Panc1 (cell line): ENCODE measurements around the gene ADAMTS2. TPM values are rescaled to one million over a fixed set of nuclear protein-coding genes. Genes with fewer than 3 reads are reported as not detected.

Experiments used
- ATAC-seq: fragments of 200-7000 bp; cut with Tn5 transposase; 2 replicates; pipeline ENCODE4 v1.9.1; 2020; ENCODE audit warnings: mild to moderate bottlenecking, moderate library complexity
- BruUV-seq: library from RNA; stranded (reverse); fragments of 400-500 nt; replicated peaks from 2 replicates; lab custom pipeline; 2021; lab: Mats Ljungman, UMichigan
- CTCF ChIA-PET: fragments of 300-600 bp; sonication (Branson Sonifier 250); formaldehyde crosslinking; loops from one replicate; lab custom pipeline; 2022; ENCODE audit warnings: antibody characterized with exemption; lab: Charles Lee
- POLR2A ChIA-PET: fragments of 300-600 bp; sonication (Branson Sonifier 250); formaldehyde crosslinking; loops from one replicate; lab custom pipeline; 2022; ENCODE audit warnings: antibody characterized with exemption; lab: Charles Lee
- DNase-seq: peaks from one replicate; pipeline ENCODE4 v3.0.0-alpha.2; 2010; ENCODE audit warnings: low read depth, low spot score
- H3K27ac ChIP-seq: 2 replicates; pipeline ENCODE4 v1.5.1; 2011; ENCODE audit warnings: mild to moderate bottlenecking, low read length, inconsistent platforms
- H3K27me3 ChIP-seq: fragments of 200-500 bp; sonication (Bioruptor generic); 2 replicates; pipeline ENCODE4 v1.6.0; 2014; ENCODE audit warnings: low read length, inconsistent platforms; ENCODE audit not compliant: control insufficient read depth, insufficient read depth
- H3K36me3 ChIP-seq: fragments of 200-500 bp; sonication (Bioruptor generic); 2 replicates; pipeline ENCODE4 v1.5.1; 2014; ENCODE audit warnings: inconsistent platforms, mild to moderate bottlenecking, low read length, moderate library complexity; ENCODE audit not compliant: control insufficient read depth, insufficient read depth
- H3K4me1 ChIP-seq: 2 replicates; pipeline ENCODE4 v1.5.1; 2011; ENCODE audit warnings: inconsistent platforms, mild to moderate bottlenecking, low read length, moderate library complexity; ENCODE audit not compliant: control insufficient read depth, insufficient read depth
- H3K4me3 ChIP-seq, 2 experiments: 2 replicates each; pipeline ENCODE4 v1.5.1; 2011 to 2012; ENCODE audit warnings: low read depth in 2 of 2, low read length in 2 of 2, mild to moderate bottlenecking in 2 of 2, inconsistent platforms in 1 of 2, moderate library complexity in 1 of 2
- H3K9me3 ChIP-seq: fragments of 200-500 bp; sonication (Bioruptor generic); 2 replicates; pipeline ENCODE4 v1.5.1; 2014; ENCODE audit warnings: low read depth, mild to moderate bottlenecking, inconsistent platforms, low read length, moderate library complexity; ENCODE audit not compliant: control insufficient read depth, insufficient read depth
- POLR2AphosphoS5 ChIP-seq: IDR thresholded peaks from 2 replicates; pipeline ENCODE4 v1.6.1; 2012; ENCODE audit warnings: mild to moderate bottlenecking, low read depth, low read length, moderate library complexity
- SIN3A ChIP-seq: IDR thresholded peaks from 2 replicates; pipeline ENCODE4 v1.6.1; 2012; ENCODE audit warnings: low read depth, mild to moderate bottlenecking, low read length, moderate library complexity, borderline replicate concordance; ENCODE audit not compliant: insufficient read depth
- TCF7L2 ChIP-seq: IDR thresholded peaks from 2 replicates; pipeline ENCODE4 v1.6.1; 2011; ENCODE audit warnings: mild to moderate bottlenecking, low read depth, low read length, inconsistent platforms
- in situ Hi-C: cut with HindIII; loops from 2 replicates; pipeline ENCODE4 v1.10.0; 2016; ENCODE audit warnings: low sequenced_read_pairs, low pct_unique_long_range_greater_than_20kb
- intact Hi-C: fragments of 100-400 bp; cut with micrococcal nuclease; formaldehyde crosslinking; loops from one replicate; pipeline ENCODE4 v1.10.0; 2022; ENCODE audit not compliant: unreplicated experiment
- total RNA-seq: library from RNA; stranded (reverse); gene quantifications from one replicate; pipeline ENCODE4 v1.2.1, GENCODE V29; 2021; ENCODE audit not compliant: unreplicated experiment
- TF ChIP-seq, protein P1 (sequence below): fragments of 450-650 bp; IDR thresholded peaks from 2 replicates; pipeline ENCODE4 v1.5.1; 2017; ENCODE audit warnings: mild to moderate bottlenecking
- TF ChIP-seq, protein P2 (sequence below), 2 experiments: IDR thresholded peaks; 2 replicates each; pipeline ENCODE4 v1.6.1; 2011 to 2012; ENCODE audit warnings: low read depth in 2 of 2, control low read depth in 1 of 2, low read length in 1 of 2, mild to moderate bottlenecking in 1 of 2, moderate library complexity in 1 of 2; ENCODE audit not compliant: insufficient read depth in 1 of 2

ADAMTS2 gene
- total RNA-seq, 1 experiment from 2014 or later: 0.13 TPM

DNA sequence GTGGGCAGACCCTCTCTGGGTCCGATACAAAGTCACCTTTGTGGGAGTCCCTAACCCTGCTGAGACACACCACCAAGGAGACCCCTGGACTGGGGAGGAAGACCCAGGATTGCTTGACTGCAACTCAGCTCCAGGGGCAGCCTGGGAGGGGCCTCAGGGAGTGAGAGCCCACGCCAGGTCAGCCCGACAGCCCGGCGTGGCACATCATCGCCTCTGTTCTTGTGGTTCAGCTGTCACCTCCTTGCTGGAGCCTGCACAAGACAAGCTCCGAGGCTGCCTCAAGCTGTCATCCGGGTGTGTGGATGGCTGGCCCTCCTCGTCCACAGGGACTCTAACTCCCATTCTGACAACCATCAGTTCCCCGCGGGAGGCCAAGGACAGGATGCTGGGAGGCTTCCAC, 151.5 kb downstream of the ADAMTS2 start:
- ChIA-PET CTCF (no interaction called here), POLR2A (no interaction called here)
- DNase-seq (no peak), ATAC-seq (no peak)
- Histone ChIP-seq H3K36me3 (no peaks in the 10 kb centered on the region), H3K4me1 (no peaks in the 10 kb centered on the region), H3K27ac (no peak overlapping the region), H3K4me3 (no peak overlapping the region), H3K9me3 (no peaks in the 10 kb centered on the region), H3K27me3 (no peaks in the 10 kb centered on the region)
- in situ Hi-C loops: no loop called here
- BruUV-seq: no TSS peak
- intact Hi-C loops: no loop called here
- TF ChIP-seq POLR2AphosphoS5 (no peak), TCF7L2 (no peak), SIN3A (no peak)
- TF ChIP-seq, protein P1, sequence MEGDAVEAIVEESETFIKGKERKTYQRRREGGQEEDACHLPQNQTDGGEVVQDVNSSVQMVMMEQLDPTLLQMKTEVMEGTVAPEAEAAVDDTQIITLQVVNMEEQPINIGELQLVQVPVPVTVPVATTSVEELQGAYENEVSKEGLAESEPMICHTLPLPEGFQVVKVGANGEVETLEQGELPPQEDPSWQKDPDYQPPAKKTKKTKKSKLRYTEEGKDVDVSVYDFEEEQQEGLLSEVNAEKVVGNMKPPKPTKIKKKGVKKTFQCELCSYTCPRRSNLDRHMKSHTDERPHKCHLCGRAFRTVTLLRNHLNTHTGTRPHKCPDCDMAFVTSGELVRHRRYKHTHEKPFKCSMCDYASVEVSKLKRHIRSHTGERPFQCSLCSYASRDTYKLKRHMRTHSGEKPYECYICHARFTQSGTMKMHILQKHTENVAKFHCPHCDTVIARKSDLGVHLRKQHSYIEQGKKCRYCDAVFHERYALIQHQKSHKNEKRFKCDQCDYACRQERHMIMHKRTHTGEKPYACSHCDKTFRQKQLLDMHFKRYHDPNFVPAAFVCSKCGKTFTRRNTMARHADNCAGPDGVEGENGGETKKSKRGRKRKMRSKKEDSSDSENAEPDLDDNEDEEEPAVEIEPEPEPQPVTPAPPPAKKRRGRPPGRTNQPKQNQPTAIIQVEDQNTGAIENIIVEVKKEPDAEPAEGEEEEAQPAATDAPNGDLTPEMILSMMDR: no peak
- TF ChIP-seq, protein P2, sequence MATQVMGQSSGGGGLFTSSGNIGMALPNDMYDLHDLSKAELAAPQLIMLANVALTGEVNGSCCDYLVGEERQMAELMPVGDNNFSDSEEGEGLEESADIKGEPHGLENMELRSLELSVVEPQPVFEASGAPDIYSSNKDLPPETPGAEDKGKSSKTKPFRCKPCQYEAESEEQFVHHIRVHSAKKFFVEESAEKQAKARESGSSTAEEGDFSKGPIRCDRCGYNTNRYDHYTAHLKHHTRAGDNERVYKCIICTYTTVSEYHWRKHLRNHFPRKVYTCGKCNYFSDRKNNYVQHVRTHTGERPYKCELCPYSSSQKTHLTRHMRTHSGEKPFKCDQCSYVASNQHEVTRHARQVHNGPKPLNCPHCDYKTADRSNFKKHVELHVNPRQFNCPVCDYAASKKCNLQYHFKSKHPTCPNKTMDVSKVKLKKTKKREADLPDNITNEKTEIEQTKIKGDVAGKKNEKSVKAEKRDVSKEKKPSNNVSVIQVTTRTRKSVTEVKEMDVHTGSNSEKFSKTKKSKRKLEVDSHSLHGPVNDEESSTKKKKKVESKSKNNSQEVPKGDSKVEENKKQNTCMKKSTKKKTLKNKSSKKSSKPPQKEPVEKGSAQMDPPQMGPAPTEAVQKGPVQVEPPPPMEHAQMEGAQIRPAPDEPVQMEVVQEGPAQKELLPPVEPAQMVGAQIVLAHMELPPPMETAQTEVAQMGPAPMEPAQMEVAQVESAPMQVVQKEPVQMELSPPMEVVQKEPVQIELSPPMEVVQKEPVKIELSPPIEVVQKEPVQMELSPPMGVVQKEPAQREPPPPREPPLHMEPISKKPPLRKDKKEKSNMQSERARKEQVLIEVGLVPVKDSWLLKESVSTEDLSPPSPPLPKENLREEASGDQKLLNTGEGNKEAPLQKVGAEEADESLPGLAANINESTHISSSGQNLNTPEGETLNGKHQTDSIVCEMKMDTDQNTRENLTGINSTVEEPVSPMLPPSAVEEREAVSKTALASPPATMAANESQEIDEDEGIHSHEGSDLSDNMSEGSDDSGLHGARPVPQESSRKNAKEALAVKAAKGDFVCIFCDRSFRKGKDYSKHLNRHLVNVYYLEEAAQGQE (IDR thresholded peaks at IDR 0.05; ENCODE audit: insufficient read depth in 1 of 2, low read depth in 2 of 2, low read length in 1 of 2): no peak

DNA sequence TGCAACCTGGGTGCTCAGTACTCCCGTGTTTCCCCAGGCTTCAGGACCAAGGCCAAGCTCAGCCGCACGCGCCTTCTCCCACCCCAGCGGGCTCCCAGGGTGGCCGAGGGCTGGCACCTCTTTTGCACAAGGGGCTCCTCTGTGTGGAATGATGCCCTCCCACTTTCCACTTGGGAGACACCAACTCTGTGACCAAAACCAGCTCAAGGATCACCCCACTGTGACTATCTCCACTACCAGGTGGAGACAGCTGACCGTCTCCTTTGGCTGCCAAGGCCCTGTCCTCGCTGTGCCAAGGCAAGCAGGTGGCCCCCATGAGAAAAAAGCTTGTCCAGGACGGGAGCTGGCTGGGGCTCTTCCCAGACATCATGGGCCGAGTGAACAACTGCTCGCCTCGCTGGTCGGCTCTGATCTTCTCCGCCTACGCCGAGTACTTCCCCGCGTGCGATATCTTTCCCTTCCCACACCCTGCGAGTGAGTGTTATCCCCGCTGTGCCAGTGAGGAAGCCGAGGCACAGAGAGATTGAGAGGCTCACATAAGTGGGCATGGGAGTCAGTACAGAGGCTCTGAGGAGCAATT, 152.3 kb downstream of the ADAMTS2 start:
- ChIA-PET POLR2A (no interaction called here), CTCF (interaction anchor here (0.6 kb wide), 1 partner anchor 125 kb away, joined by 9 read pairs; no protein-coding TSS in a partner anchor)
- no peaks in the 10 kb centered on the region for H3K9me3 ChIP-seq
- BruUV-seq: no TSS peak
- no peak for DNase-seq
- TF ChIP-seq, protein P2 (IDR thresholded peaks at IDR 0.05; ENCODE audit: insufficient read depth in 1 of 2, low read depth in 2 of 2, low read length in 1 of 2): no peak
- TF ChIP-seq TCF7L2: no peak
- TF ChIP-seq, protein P1: no peak
- no peak overlapping the region for H3K27ac ChIP-seq
- in situ Hi-C loops: no loop called here
- ATAC-seq: no peak
- no peak overlapping the region for H3K4me3 ChIP-seq
- intact Hi-C loops: no loop called here
- no peaks in the 10 kb centered on the region for H3K36me3 ChIP-seq
- H3K27me3 ChIP-seq: no peaks in the 10 kb centered on the region
- no peaks in the 10 kb centered on the region for H3K4me1 ChIP-seq
